K562 (cell line): Measurements from ENCODE around the gene UBE2O. TPM values are rescaled to one million over a fixed set of nuclear protein-coding genes. Genes with fewer than 3 reads are reported as not detected.

Experiments
- C11orf30 ChIP-seq: fragments of 450-650 bp; IDR thresholded peaks from 2 replicates; pipeline ENCODE4 v1.6.1; 2016; ENCODE audit warnings: low read depth, mild to moderate bottlenecking
- CHD2 ChIP-seq: IDR thresholded peaks from 2 replicates; pipeline ENCODE4 v1.6.1; 2011; ENCODE audit warnings: low read depth, low read length
- COPS2 ChIP-seq: fragments of 450-650 bp; conservative IDR thresholded peaks from 2 replicates; pipeline ENCODE4 v1.6.1; 2016; ENCODE audit warnings: mild to moderate bottlenecking, moderate library complexity
- CREB1 ChIP-seq, 2 experiments: sonication (generic) in 1 of 2; formaldehyde crosslinking in 1 of 2; IDR thresholded peaks; 2 replicates each; pipeline versions ENCODE4 v1.6.1 to v1.8.0; 2012 to 2022; ENCODE audit warnings: inconsistent platforms in 1 of 2, mild to moderate bottlenecking in 1 of 2, missing genetic modification reagents in 1 of 2, moderate library complexity in 1 of 2
- EP400 ChIP-seq: fragments of 450-650 bp; IDR thresholded peaks from 2 replicates; pipeline ENCODE4 v1.6.1; 2017; ENCODE audit warnings: antibody characterized with exemption, mild to moderate bottlenecking, moderate library complexity
- FOXK1 ChIP-seq: sonication (generic); formaldehyde crosslinking; IDR thresholded peaks from 2 replicates; pipeline ENCODE4 v1.8.0; 2022; ENCODE audit warnings: missing genetic modification reagents, mild to moderate bottlenecking, borderline replicate concordance
- GTF2F1 ChIP-seq: IDR thresholded peaks from 2 replicates; pipeline ENCODE4 v1.6.1; 2011; ENCODE audit warnings: low read depth, low read length, improper control_type of control experiment
- L3MBTL2 ChIP-seq: fragments of 450-650 bp; IDR thresholded peaks from 2 replicates; pipeline ENCODE4 v1.6.1; 2016; ENCODE audit warnings: mild to moderate bottlenecking, moderate library complexity
- MBD2 ChIP-seq: sonication (generic); IDR thresholded peaks from 2 replicates; pipeline ENCODE4 v1.6.1; 2016; ENCODE audit warnings: low read depth, borderline replicate concordance
- NBN ChIP-seq: fragments of 450-650 bp; IDR thresholded peaks from 2 replicates; pipeline ENCODE4 v1.6.1; 2016; ENCODE audit warnings: low read depth, mild to moderate bottlenecking
- OTX1 ChIP-seq: fragments of 450-650 bp; formaldehyde crosslinking; IDR thresholded peaks from 2 replicates; pipeline ENCODE4 v1.4.0; 2022; ENCODE audit warnings: mild to moderate bottlenecking
- SIN3A ChIP-seq, 2 experiments: fragments of 150-350 bp in 1 of 2; IDR thresholded peaks; 2 replicates each; pipeline ENCODE4 v1.6.1; 2011 to 2016; ENCODE audit warnings: borderline replicate concordance in 2 of 2, low read depth in 2 of 2, low read length in 2 of 2, mild to moderate bottlenecking in 2 of 2, moderate library complexity in 2 of 2; ENCODE audit not compliant: control insufficient read depth in 1 of 2
- SMARCA5 ChIP-seq: fragments of 450-650 bp; IDR thresholded peaks from 2 replicates; pipeline ENCODE4 v1.6.1; 2016
- TFAP4 ChIP-seq: sonication (generic); formaldehyde crosslinking; IDR thresholded peaks from 2 replicates; pipeline ENCODE4 v1.8.0; 2022; ENCODE audit warnings: missing genetic modification reagents, mild to moderate bottlenecking, moderate library complexity, borderline replicate concordance
- XRCC5 ChIP-seq: fragments of 200-400 bp; formaldehyde crosslinking; IDR thresholded peaks from 2 replicates; pipeline ENCODE4 v1.6.1; 2017; ENCODE audit warnings: low read depth, mild to moderate bottlenecking, low read length
- ZBTB1 ChIP-seq: sonication (generic); formaldehyde crosslinking; IDR thresholded peaks from 2 replicates; pipeline ENCODE4 v1.8.1; 2023; ENCODE audit warnings: missing genetic modification reagents, low read depth, mild to moderate bottlenecking, borderline replicate concordance
- polyA plus RNA-seq, 8 experiments: library from polyadenylated mRNA; depleted of rRNA in 4 of 8; stranded (reverse) in 5 of 8; unstranded in 3 of 8; fragments of >200 nt; fragmentation: Nextera tagmentation in 2 of 8; fragmentation: Illumina TruSeq in 1 of 8; extraction: Ambion mirVana in 2 of 8; extraction: Trizol in 1 of 8; gene quantifications; 2 replicates each; pipeline versions ENCODE4 v1.2.1 to v1.2.3, GENCODE V29; 2011 to 2014; ENCODE audit warnings: inconsistent platforms in 1 of 8, missing spikeins in 1 of 8
- total RNA-seq, 7 experiments: library from RNA; depleted of rRNA in 6 of 7; stranded (reverse); fragments of >200 nt in 6 of 7; fragmentation: Illumina TruSeq in 2 of 7; extraction: Trizol in 2 of 7; gene quantifications; 2 replicates each; pipeline versions ENCODE4 v1.2.1 to v1.2.3, GENCODE V29; 2011 to 2021; ENCODE audit warnings: low replicate concordance in 1 of 7
- TF ChIP-seq, protein P1 (sequence below): sonication (generic); formaldehyde crosslinking; IDR thresholded peaks from 2 replicates; pipeline ENCODE4 v1.8.1; 2023; ENCODE audit warnings: mild to moderate bottlenecking, missing genetic modification reagents
- TF ChIP-seq, protein P2 (sequence below), 2 experiments: IDR thresholded peaks; 2 replicates each; pipeline ENCODE4 v1.6.1; 2012; ENCODE audit warnings: improper control_type of control experiment in 2 of 2, low read depth in 2 of 2, low read length in 2 of 2, borderline replicate concordance in 1 of 2

Gene UBE2O
- total and polyA plus RNA-seq, 9 of the 15 experiments (the other 6 are each of a cell fraction or from before 2014, with no cell fraction given): 1.6 to 39.7 (median 13.3) TPM

DNA sequence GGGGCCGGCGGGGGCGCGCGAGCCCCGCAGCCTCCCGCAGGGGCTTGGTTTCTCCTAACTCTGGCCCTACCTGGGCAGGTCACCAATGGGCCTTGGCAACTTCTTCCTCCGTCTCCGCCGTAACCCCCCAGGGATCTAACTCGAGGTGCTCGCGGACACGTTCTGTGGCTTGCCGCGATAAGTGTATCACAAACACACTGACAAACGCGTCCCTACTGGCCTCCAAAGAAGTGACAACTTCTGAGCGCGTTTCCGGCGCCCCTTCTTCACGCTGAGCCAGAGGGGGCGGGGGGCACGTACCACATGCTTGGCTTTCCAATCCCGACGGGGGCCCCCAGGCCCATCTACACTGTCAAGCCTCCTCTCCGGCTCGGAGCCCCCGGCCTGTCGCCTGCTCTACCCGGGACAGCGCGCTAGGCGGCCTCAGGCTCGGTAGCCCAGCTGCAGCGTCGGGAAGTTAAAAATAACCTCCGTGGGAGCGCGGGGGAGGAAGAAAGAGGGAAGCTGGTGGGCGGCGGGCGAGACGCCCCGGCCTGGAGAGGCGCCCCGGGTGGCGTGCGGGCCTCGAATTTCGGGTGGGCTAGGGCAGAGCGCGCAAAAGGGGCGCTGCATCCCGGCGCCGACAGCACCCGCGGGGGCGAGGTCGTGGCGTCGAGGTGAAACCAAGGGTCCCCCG is 69.3 kb downstream of the UBE2O start (continued):
- TF ChIP-seq, protein P1, sequence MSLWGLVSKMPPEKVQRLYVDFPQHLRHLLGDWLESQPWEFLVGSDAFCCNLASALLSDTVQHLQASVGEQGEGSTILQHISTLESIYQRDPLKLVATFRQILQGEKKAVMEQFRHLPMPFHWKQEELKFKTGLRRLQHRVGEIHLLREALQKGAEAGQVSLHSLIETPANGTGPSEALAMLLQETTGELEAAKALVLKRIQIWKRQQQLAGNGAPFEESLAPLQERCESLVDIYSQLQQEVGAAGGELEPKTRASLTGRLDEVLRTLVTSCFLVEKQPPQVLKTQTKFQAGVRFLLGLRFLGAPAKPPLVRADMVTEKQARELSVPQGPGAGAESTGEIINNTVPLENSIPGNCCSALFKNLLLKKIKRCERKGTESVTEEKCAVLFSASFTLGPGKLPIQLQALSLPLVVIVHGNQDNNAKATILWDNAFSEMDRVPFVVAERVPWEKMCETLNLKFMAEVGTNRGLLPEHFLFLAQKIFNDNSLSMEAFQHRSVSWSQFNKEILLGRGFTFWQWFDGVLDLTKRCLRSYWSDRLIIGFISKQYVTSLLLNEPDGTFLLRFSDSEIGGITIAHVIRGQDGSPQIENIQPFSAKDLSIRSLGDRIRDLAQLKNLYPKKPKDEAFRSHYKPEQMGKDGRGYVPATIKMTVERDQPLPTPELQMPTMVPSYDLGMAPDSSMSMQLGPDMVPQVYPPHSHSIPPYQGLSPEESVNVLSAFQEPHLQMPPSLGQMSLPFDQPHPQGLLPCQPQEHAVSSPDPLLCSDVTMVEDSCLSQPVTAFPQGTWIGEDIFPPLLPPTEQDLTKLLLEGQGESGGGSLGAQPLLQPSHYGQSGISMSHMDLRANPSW (CRISPR knock-in tag): 0 out of 2 replicates have a peak, but pooled peaks have one; percentile 25
- TF ChIP-seq SIN3A (IDR thresholded peaks at IDR 0.05; ENCODE audit: borderline replicate concordance in 2 of 2, control insufficient read depth in 1 of 2, low read depth in 2 of 2, low read length in 2 of 2) (peak in 1 of 2 experiments; percentile 68; a peak in 1 of 4 replicates), XRCC5 (0 out of 2 replicates have a peak, but pooled peaks have one; percentile 56), TFAP4 (CRISPR knock-in tag) (peak; percentile 89), ZBTB1 (CRISPR knock-in tag) (peak; percentile 58; the same call in 1 of the 2 replicates), CREB1 (IDR thresholded peaks at IDR 0.05) (peak; percentile 68; the same call in 1 of the 2 replicates), CREB1 (CRISPR knock-in tag; IDR thresholded peaks at IDR 0.05) (no peak; the same call in none of the 2 replicates), NBN (0 out of 2 replicates have a peak, but pooled peaks have one; percentile 24), OTX1 (CRISPR knock-in tag) (no peak), EP400 (peak; percentile 47; the same call in 1 of the 2 replicates), MBD2 (0 out of 2 replicates have a peak, but pooled peaks have one; percentile 10), COPS2 (no peak), GTF2F1 (no peak), C11orf30 (no peak), FOXK1 (CRISPR knock-in tag) (0 out of 2 replicates have a peak, but pooled peaks have one; percentile 71), L3MBTL2 (no peak), CHD2 (peak; percentile 58), SMARCA5 (0 out of 2 replicates have a peak, but pooled peaks have one; percentile 41)
- TF ChIP-seq, protein P2, sequence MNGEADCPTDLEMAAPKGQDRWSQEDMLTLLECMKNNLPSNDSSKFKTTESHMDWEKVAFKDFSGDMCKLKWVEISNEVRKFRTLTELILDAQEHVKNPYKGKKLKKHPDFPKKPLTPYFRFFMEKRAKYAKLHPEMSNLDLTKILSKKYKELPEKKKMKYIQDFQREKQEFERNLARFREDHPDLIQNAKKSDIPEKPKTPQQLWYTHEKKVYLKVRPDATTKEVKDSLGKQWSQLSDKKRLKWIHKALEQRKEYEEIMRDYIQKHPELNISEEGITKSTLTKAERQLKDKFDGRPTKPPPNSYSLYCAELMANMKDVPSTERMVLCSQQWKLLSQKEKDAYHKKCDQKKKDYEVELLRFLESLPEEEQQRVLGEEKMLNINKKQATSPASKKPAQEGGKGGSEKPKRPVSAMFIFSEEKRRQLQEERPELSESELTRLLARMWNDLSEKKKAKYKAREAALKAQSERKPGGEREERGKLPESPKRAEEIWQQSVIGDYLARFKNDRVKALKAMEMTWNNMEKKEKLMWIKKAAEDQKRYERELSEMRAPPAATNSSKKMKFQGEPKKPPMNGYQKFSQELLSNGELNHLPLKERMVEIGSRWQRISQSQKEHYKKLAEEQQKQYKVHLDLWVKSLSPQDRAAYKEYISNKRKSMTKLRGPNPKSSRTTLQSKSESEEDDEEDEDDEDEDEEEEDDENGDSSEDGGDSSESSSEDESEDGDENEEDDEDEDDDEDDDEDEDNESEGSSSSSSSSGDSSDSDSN (IDR thresholded peaks at IDR 0.05; ENCODE audit: borderline replicate concordance in 1 of 2, low read depth in 2 of 2, low read length in 2 of 2): peak; percentile 71 to 91; a peak in 2 of 4 replicates
